H9 (cell line): ENCODE results near the gene NSF. TPM values are rescaled to one million over a fixed set of nuclear protein-coding genes. Genes with fewer than 3 reads are reported as not detected.
"Not testable (repeated sequence)": the region's sequence is repeated elsewhere in the genome, so short reads cannot be mapped to it uniquely, and the experiment has no call there.

ENCODE experiments used
- DNase-seq: peaks from one replicate; pipeline ENCODE4 v3.0.0-alpha.2; 2017
- H2AFZ ChIP-seq: one replicate; pipeline ENCODE4 v1.6.1; 2013; ENCODE audit warnings: mild to moderate bottlenecking, low read length, control low read depth, moderate library complexity
- H2AK5ac ChIP-seq: 2 replicates; pipeline ENCODE4 v1.6.1; 2013; ENCODE audit warnings: low read length, control low read depth, mixed read lengths; ENCODE audit not compliant: insufficient read length
- H2BK120ac ChIP-seq: one replicate; pipeline ENCODE4 v1.6.1; 2013; ENCODE audit warnings: low read depth, mild to moderate bottlenecking, low read length, control low read depth, inconsistent platforms; ENCODE audit not compliant: poor library complexity, severe bottlenecking
- H2BK12ac ChIP-seq: 2 replicates; pipeline ENCODE4 v1.6.1; 2013; ENCODE audit warnings: low read length, control low read depth, mixed read lengths, low read depth; ENCODE audit not compliant: insufficient read length
- H2BK15ac ChIP-seq: 2 replicates; pipeline ENCODE4 v1.6.1; 2013; ENCODE audit warnings: low read depth, low read length, control low read depth
- H2BK20ac ChIP-seq: one replicate; pipeline ENCODE4 v1.6.1; 2013; ENCODE audit warnings: low read depth, mild to moderate bottlenecking, low read length, control low read depth, inconsistent platforms; ENCODE audit not compliant: poor library complexity, severe bottlenecking
- H2BK5ac ChIP-seq: 2 replicates; pipeline ENCODE4 v1.6.1; 2013; ENCODE audit warnings: low read length, control low read depth, mixed read lengths; ENCODE audit not compliant: insufficient read length
- H3K14ac ChIP-seq: 2 replicates; pipeline ENCODE4 v1.6.1; 2013; ENCODE audit warnings: low read length, control low read depth; ENCODE audit not compliant: insufficient read depth
- H3K18ac ChIP-seq: 2 replicates; pipeline ENCODE4 v1.6.1; 2013; ENCODE audit warnings: low read depth, mild to moderate bottlenecking, mixed read lengths, low read length, control low read depth; ENCODE audit not compliant: insufficient read length
- H3K23ac ChIP-seq: 2 replicates; pipeline ENCODE4 v1.6.1; 2013; ENCODE audit warnings: low read length, control low read depth, mixed read lengths, low read depth; ENCODE audit not compliant: insufficient read length
- H3K23me2 ChIP-seq: 2 replicates; pipeline ENCODE4 v1.6.1; 2013; ENCODE audit warnings: low read depth, mild to moderate bottlenecking, mixed read lengths, low read length, control low read depth; ENCODE audit not compliant: insufficient read length, poor library complexity, severe bottlenecking
- H3K27ac ChIP-seq: 2 replicates; pipeline ENCODE4 v1.5.1; 2013; ENCODE audit warnings: low read length, control low read depth, mixed read lengths, low read depth; ENCODE audit not compliant: insufficient read length
- H3K27me3 ChIP-seq: 2 replicates; pipeline ENCODE4 v1.6.1; 2013; ENCODE audit warnings: low read length, control low read depth, inconsistent platforms; ENCODE audit not compliant: insufficient read depth
- H3K4ac ChIP-seq: 2 replicates; pipeline ENCODE4 v1.6.1; 2013; ENCODE audit warnings: low read depth, mild to moderate bottlenecking, control low read depth, inconsistent platforms, low read length, moderate library complexity
- H3K4me1 ChIP-seq: 2 replicates; pipeline ENCODE4 v1.6.1; 2013; ENCODE audit warnings: low read length, control low read depth, inconsistent platforms; ENCODE audit not compliant: insufficient read depth
- H3K4me2 ChIP-seq: 2 replicates; pipeline ENCODE4 v1.6.1; 2013; ENCODE audit warnings: low read length, control low read depth, mixed read lengths; ENCODE audit not compliant: insufficient read length, insufficient read depth
- H3K56ac ChIP-seq: 2 replicates; pipeline ENCODE4 v1.6.1; 2013; ENCODE audit warnings: low read depth, mild to moderate bottlenecking, mixed read lengths, low read length, control low read depth; ENCODE audit not compliant: insufficient read length
- H3K79me1 ChIP-seq: 2 replicates; pipeline ENCODE4 v1.6.1; 2013; ENCODE audit warnings: low read depth, mild to moderate bottlenecking, moderate library complexity, low read length, control low read depth, inconsistent platforms; ENCODE audit not compliant: insufficient read depth, poor library complexity, severe bottlenecking
- H3K79me2 ChIP-seq: 2 replicates; pipeline ENCODE4 v1.6.1; 2013; ENCODE audit warnings: low read length, control low read depth, inconsistent platforms; ENCODE audit not compliant: insufficient read depth
- H3K9ac ChIP-seq: 2 replicates; pipeline ENCODE4 v1.6.1; 2013; ENCODE audit warnings: low read length, control low read depth, mixed read lengths; ENCODE audit not compliant: insufficient read length; ENCODE audit errors: extremely low read depth
- H3K9me3 ChIP-seq: one replicate; pipeline ENCODE4 v1.6.1; 2013; ENCODE audit warnings: low read depth, low read length, inconsistent platforms; ENCODE audit not compliant: control insufficient read depth
- H3T11ph ChIP-seq: one replicate; pipeline ENCODE4 v1.6.1; 2013; ENCODE audit warnings: mild to moderate bottlenecking, low read length, control low read depth, inconsistent platforms
- H4K20me1 ChIP-seq: one replicate; pipeline ENCODE4 v1.6.1; 2013; ENCODE audit not compliant: control insufficient read depth, insufficient read length, insufficient read depth
- H4K5ac ChIP-seq: 2 replicates; pipeline ENCODE4 v1.6.1; 2013; ENCODE audit warnings: low read depth, mild to moderate bottlenecking, mixed read lengths, low read length, control low read depth; ENCODE audit not compliant: insufficient read length
- H4K8ac ChIP-seq: replicated peaks from 2 replicates; pipeline ENCODE4 v1.6.1; 2013; ENCODE audit warnings: low read length, control low read depth, mixed read lengths, low read depth; ENCODE audit not compliant: insufficient read length
- H4K91ac ChIP-seq: 2 replicates; pipeline ENCODE4 v1.6.1; 2013; ENCODE audit warnings: low read depth, mild to moderate bottlenecking, moderate library complexity, mixed read lengths, low read length, control low read depth; ENCODE audit not compliant: insufficient read length
- H3K27ac Mint-ChIP-seq, 3 experiments: 2 replicates in 2 of 3; 3 replicates in 1 of 3; pipeline ENCODE4 v1.8.0; 2020 to 2021; ENCODE audit warnings: mixed read lengths in 3 of 3, mild to moderate bottlenecking in 1 of 3, moderate library complexity in 1 of 3
- H3K27me3 Mint-ChIP-seq: 2 replicates; pipeline ENCODE4 v1.8.0; 2021; ENCODE audit warnings: low read depth, mild to moderate bottlenecking, moderate library complexity, mixed read lengths
- H3K36me3 Mint-ChIP-seq, 3 experiments: 2 replicates in 2 of 3; 3 replicates in 1 of 3; pipeline ENCODE4 v1.8.0; 2020 to 2021; ENCODE audit warnings: low read depth in 3 of 3, mixed read lengths in 3 of 3; ENCODE audit not compliant: insufficient read depth in 1 of 3
- H3K4me1 Mint-ChIP-seq, 2 experiments: 2 replicates each; pipeline ENCODE4 v1.8.0; 2020; ENCODE audit warnings: mixed read lengths in 2 of 2
- H3K4me3 Mint-ChIP-seq, 2 experiments: 2 replicates in 1 of 2; 3 replicates in 1 of 2; pipeline ENCODE4 v1.8.0; 2020 to 2021; ENCODE audit warnings: mild to moderate bottlenecking in 2 of 2, mixed read lengths in 2 of 2, moderate library complexity in 1 of 2
- H3K9me3 Mint-ChIP-seq, 2 experiments: 2 replicates in 1 of 2; 3 replicates in 1 of 2; pipeline ENCODE4 v1.8.0; 2020; ENCODE audit warnings: mild to moderate bottlenecking in 2 of 2, mixed read lengths in 2 of 2, moderate library complexity in 1 of 2
- WGBS: extraction: QIAGEN DNeasy Blood & Tissue Kit; methylation state at CpG from one replicate; pipeline ENCODE4 v1.1.7; 2013; ENCODE audit warnings: missing lambda C conversion rate, low lambda C conversion rate, mixed read lengths; ENCODE audit not compliant: insufficient read length; ENCODE audit errors: extremely low coverage; 5-methylcytosine and 5-hydroxymethylcytosine counted together
- total RNA-seq: library from RNA; stranded (reverse); gene quantifications from 2 replicates; pipeline ENCODE4 v1.2.1, GENCODE V29; 2021

NSF gene
- total RNA-seq, 1 experiment from 2014 or later = 36.4 TPM

DNA sequence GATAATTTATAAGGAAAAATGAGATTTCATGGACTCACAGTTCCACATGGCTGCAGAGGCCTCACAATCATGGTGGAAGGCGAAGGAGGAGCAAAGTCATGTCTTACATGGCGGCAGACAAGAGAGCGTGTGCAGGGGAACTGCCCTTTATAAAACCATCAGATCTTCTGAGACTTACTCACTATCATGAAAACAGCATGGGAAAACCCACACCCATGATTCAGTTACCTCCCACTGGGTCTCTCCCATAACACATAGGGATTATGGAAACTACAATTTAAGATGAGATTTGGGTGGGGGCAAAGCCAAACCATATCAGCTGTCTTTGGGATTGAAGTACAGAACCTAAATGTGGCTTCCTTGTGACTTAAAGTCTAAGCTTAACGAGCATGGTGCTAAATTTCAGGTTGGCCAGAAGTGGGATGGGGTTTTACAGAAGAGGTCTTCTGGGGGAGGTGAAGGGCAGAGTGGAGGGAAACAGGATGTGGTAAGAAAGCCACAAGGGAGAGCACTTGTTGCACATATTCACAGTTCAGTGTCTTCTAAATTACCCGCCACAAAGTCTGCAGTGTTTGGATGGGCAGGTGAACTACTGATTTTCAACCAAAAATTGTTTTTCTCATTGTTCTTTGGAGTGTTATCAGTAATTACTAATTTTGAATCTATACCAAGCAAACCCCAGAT is 38.4 kb downstream of the NSF start:
- not testable (repeated sequence) for H4K91ac ChIP-seq, H3K79me2 ChIP-seq, H3K79me1 ChIP-seq, H3K27ac ChIP-seq, H3T11ph ChIP-seq, H2AFZ ChIP-seq, H3K9me3 ChIP-seq, H2BK20ac ChIP-seq, H3K56ac ChIP-seq, H2BK120ac ChIP-seq, H2BK5ac ChIP-seq, H2BK12ac ChIP-seq, H2BK15ac ChIP-seq, H3K14ac ChIP-seq, H4K5ac ChIP-seq, H3K9ac ChIP-seq, H3K4me1 Mint-ChIP-seq, H3K23me2 ChIP-seq, H3K27me3 Mint-ChIP-seq, H3K23ac ChIP-seq, H3K4me2 ChIP-seq, H3K36me3 Mint-ChIP-seq, H3K18ac ChIP-seq, H4K8ac ChIP-seq, H3K9me3 Mint-ChIP-seq, H2AK5ac ChIP-seq, H4K20me1 ChIP-seq, H3K4me1 ChIP-seq, H3K27ac Mint-ChIP-seq, H3K4ac ChIP-seq, H3K27me3 ChIP-seq, DNase-seq, H3K4me3 Mint-ChIP-seq
- WGBS = no CpG with 5 or more reads among the region's 5 CpGs

- not testable (repeated sequence) for H2BK12ac ChIP-seq, H4K5ac ChIP-seq, H2BK20ac ChIP-seq, H3T11ph ChIP-seq, H3K27ac ChIP-seq, H3K27ac Mint-ChIP-seq, H3K23me2 ChIP-seq, H3K4ac ChIP-seq, H4K8ac ChIP-seq, H4K91ac ChIP-seq, H3K9me3 ChIP-seq, H3K18ac ChIP-seq, H2BK15ac ChIP-seq, H3K9ac ChIP-seq, H3K79me1 ChIP-seq, DNase-seq, H3K27me3 ChIP-seq, H3K79me2 ChIP-seq, H3K36me3 Mint-ChIP-seq, H2AK5ac ChIP-seq, H3K4me1 ChIP-seq, H3K14ac ChIP-seq, H4K20me1 ChIP-seq, H3K4me2 ChIP-seq, H3K4me3 Mint-ChIP-seq, H3K27me3 Mint-ChIP-seq, H2AFZ ChIP-seq, H3K9me3 Mint-ChIP-seq, H3K56ac ChIP-seq, H2BK120ac ChIP-seq, H2BK5ac ChIP-seq, H3K4me1 Mint-ChIP-seq, H3K23ac ChIP-seq
- WGBS = no CpG with 5 or more reads among the region's 3 CpGs
These were observed 41.7 kb downstream of the NSF start for GRCh38 chr17:46632146-46632545.
